KMS-11 (cell line): Measurements from ENCODE around the gene MEPE.

Source experiments
- H2AFZ ChIP-seq: fragments of 200-600 bp; sonication (generic); 2 replicates; pipeline ENCODE4 v1.6.1; 2016; ENCODE audit warnings: antibody characterized with exemption, mixed run types, low read depth
- H3K27ac ChIP-seq: fragments of 200-600 bp; sonication (generic); 2 replicates; pipeline ENCODE4 v1.6.1; 2016; ENCODE audit warnings: mild to moderate bottlenecking, mixed run types
- H3K27me3 ChIP-seq: fragments of 200-600 bp; sonication (generic); 2 replicates; pipeline ENCODE4 v1.6.1; 2017; ENCODE audit warnings: mild to moderate bottlenecking, low read depth, mixed run types, moderate library complexity; ENCODE audit not compliant: insufficient read depth
- H3K36me3 ChIP-seq: fragments of 200-600 bp; sonication (generic); 2 replicates; pipeline ENCODE4 v1.6.1; 2017; ENCODE audit warnings: mild to moderate bottlenecking, mixed run types; ENCODE audit not compliant: insufficient read depth
- H3K4me1 ChIP-seq: fragments of 200-600 bp; sonication (generic); 2 replicates; pipeline ENCODE4 v1.6.1; 2016; ENCODE audit warnings: mild to moderate bottlenecking, low read depth, mixed run types; ENCODE audit not compliant: poor library complexity, severe bottlenecking
- H3K4me2 ChIP-seq: fragments of 200-600 bp; sonication (generic); 2 replicates; pipeline ENCODE4 v1.7.0; 2016; ENCODE audit warnings: mild to moderate bottlenecking, mixed run types
- H3K4me3 ChIP-seq: fragments of 200-600 bp; sonication (generic); IDR thresholded peaks from 2 replicates; pipeline ENCODE4 v1.6.1; 2017; ENCODE audit warnings: low read depth, low read length, mixed read lengths; ENCODE audit not compliant: insufficient read depth
- H3K79me2 ChIP-seq: fragments of 200-600 bp; sonication (generic); 2 replicates; pipeline ENCODE4 v1.6.1; 2016; ENCODE audit warnings: low read depth, mixed run types; ENCODE audit not compliant: insufficient read depth
- H3K9ac ChIP-seq: fragments of 200-600 bp; sonication (generic); 2 replicates; pipeline ENCODE4 v1.6.1; 2016; ENCODE audit warnings: mild to moderate bottlenecking, mixed run types
- H4K20me1 ChIP-seq: fragments of 200-600 bp; sonication (generic); 2 replicates; pipeline ENCODE4 v1.6.1; 2016; ENCODE audit warnings: mild to moderate bottlenecking, mixed run types; ENCODE audit not compliant: insufficient read depth
- TF ChIP-seq, protein P1 (sequence below): fragments of 200-600 bp; sonication (generic); conservative IDR thresholded peaks from 2 replicates; pipeline ENCODE4 v1.6.1; 2017; ENCODE audit warnings: low read depth, mild to moderate bottlenecking, antibody characterized with exemption, low read length, moderate library complexity, mixed read lengths

MEPE gene

DNA sequence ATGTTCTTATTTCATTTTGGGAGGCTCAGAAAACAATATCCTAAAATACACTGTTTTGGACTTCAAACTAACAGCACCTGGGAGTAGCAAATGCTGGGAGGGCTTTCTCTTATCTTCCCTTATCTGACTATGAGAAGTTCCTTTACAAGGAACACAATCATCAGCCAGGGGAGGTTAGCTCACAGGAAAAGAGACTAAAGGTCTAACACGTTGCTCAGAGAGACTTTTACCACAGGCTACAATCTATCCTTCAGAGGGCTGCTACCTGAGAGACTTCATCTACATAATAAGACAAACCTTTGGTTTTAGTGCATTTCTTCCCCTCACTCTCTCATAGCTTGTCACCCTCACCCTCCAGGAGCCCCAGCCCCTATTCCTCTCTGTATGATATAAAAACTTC lies 35.8 kb downstream of the MEPE start:
- H3K27ac ChIP-seq, result no peak overlapping the region
- H4K20me1 ChIP-seq, result no peaks in the 10 kb centered on the region
- H3K9ac ChIP-seq, result no peak overlapping the region

DNA sequence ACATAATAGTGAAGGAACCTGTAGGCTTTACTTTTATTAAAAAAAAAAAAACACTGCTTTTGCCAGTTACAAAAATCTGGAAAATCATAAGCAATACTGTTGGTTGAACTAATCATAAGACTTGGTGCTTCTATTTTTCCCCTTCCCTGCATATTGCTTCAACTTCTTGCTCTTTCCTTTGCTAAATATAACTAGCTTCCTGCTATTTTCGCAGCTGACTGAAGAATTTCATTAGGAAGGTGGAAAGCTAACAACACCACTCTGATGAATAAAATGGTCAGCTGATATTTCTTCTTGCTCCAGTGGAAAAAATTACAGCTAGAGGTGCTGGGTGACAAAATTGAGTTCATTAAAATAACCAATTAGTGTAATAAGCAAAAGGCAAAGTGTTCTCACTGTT lies 39.3 kb downstream of the MEPE start:
- Histone ChIP-seq H3K4me3 (no peak overlapping the region), H3K4me2 (no peak overlapping the region), H4K20me1 (no peaks in the 10 kb centered on the region), H3K9ac (no peak overlapping the region), H2AFZ (no peak overlapping the region), H3K4me1 (no peaks in the 10 kb centered on the region), H3K27ac (no peak overlapping the region), H3K79me2 (no peaks in the 10 kb centered on the region), H3K27me3 (no peaks in the 10 kb centered on the region), H3K36me3 (no peaks in the 10 kb centered on the region)
- TF ChIP-seq, protein P1, sequence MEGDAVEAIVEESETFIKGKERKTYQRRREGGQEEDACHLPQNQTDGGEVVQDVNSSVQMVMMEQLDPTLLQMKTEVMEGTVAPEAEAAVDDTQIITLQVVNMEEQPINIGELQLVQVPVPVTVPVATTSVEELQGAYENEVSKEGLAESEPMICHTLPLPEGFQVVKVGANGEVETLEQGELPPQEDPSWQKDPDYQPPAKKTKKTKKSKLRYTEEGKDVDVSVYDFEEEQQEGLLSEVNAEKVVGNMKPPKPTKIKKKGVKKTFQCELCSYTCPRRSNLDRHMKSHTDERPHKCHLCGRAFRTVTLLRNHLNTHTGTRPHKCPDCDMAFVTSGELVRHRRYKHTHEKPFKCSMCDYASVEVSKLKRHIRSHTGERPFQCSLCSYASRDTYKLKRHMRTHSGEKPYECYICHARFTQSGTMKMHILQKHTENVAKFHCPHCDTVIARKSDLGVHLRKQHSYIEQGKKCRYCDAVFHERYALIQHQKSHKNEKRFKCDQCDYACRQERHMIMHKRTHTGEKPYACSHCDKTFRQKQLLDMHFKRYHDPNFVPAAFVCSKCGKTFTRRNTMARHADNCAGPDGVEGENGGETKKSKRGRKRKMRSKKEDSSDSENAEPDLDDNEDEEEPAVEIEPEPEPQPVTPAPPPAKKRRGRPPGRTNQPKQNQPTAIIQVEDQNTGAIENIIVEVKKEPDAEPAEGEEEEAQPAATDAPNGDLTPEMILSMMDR, result no peak

More for the DNA sequence above, 35.8 kb downstream of the MEPE start:
- Histone ChIP-seq H3K4me1 (no peaks in the 10 kb centered on the region), H3K4me3 (no peak overlapping the region), H3K4me2 (no peak overlapping the region), H3K27me3 (no peaks in the 10 kb centered on the region), H3K36me3 (no peaks in the 10 kb centered on the region), H3K79me2 (no peaks in the 10 kb centered on the region), H2AFZ (no peak overlapping the region)
- TF ChIP-seq, protein P1, result no peak

DNA sequence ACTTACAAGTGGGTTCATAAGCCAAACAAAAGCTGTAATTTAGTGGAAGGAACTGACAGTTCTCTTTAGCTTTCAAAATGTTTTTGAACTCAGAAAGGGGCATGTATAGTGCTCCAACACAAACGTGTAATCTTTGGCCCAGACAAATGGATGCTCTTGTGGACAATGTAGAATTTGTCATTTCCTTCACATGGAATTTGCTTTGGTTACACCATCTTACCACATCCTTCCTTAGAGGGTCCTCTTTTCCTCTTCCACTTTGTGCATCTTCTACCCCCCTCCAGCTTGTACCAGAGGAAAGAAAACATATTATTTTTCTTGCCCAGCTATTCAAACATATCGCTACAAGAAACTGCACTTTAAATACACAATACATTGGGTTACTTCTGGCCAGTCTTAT lies 42.4 kb downstream of the MEPE start:
- Histone ChIP-seq H3K4me2 (no peak overlapping the region), H3K4me1 (no peaks in the 10 kb centered on the region), H3K36me3 (no peaks in the 10 kb centered on the region), H3K9ac (no peak overlapping the region), H3K4me3 (no peak overlapping the region), H4K20me1 (no peaks in the 10 kb centered on the region), H3K27ac (no peak overlapping the region), H2AFZ (no peak overlapping the region), H3K79me2 (no peaks in the 10 kb centered on the region), H3K27me3 (no peaks in the 10 kb centered on the region)
- TF ChIP-seq, protein P1, result no peak

DNA sequence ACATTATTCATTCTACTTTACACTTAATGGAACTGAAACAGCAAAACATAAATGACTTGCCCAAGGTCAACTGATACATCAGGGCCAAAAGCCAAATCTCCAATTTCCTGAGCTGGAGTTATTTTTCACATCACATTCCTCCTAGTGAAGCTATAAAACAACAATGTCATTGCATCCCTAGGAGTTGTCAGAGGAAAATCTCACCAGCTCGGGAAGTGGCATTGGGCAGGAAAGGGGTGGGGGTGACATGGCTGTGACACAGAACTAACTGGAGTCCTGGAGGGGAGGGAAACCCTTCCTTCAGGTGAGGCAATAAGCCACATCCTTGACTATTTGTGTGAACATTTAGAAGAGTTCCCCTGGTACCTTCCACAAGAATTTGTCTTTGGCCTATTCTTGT lies 47.3 kb downstream of the MEPE start:
- Histone ChIP-seq H3K4me3 (no peak overlapping the region), H2AFZ (no peak overlapping the region), H4K20me1 (no peaks in the 10 kb centered on the region), H3K4me2 (no peak overlapping the region), H3K79me2 (no peaks in the 10 kb centered on the region), H3K9ac (no peak overlapping the region), H3K27me3 (no peaks in the 10 kb centered on the region), H3K36me3 (no peaks in the 10 kb centered on the region), H3K27ac (no peak overlapping the region), H3K4me1 (no peaks in the 10 kb centered on the region)
- TF ChIP-seq, protein P1, result no peak
